Suppressor macrophage treated with lipopolysaccharide for 1 hour (primary cell): ENCODE results near the gene OPN4.
A peak's percentile ranks its signal among the peaks of the same experiment; 100 is the strongest.
"Not testable (repeated sequence)": the region's sequence is repeated elsewhere in the genome, so short reads cannot be mapped to it uniquely, and the experiment has no call there.

Experiments used
- DNase-seq, 3 donors: peaks; one replicate each; pipeline ENCODE4 v3.0.0-alpha.2; 2020 to 2022

Gene OPN4

GRCh38 chr10:86654411-86655172, at the start of gene OPN4:
Gene OPN4 (plus strand): TSS chr10:86654547. CDS start chr10:86654784, 237 bp downstream.
- no peak for DNase-seq

GRCh38 chr10:86607674-86608073, 46.7 kb upstream of the OPN4 start:
- no peak for DNase-seq

- no peak for DNase-seq
Observed at GRCh38 chr10:86609920-86610319, 44.4 kb upstream of the OPN4 start.

GRCh38 chr10:86611386-86611785, 43.0 kb upstream of the OPN4 start:
- DNase-seq = no peak

- no peak for DNase-seq
Observed at GRCh38 chr10:86613096-86613495, 41.3 kb upstream of the OPN4 start.

GRCh38 chr10:86613905-86614304, 40.4 kb upstream of the OPN4 start:
- DNase-seq = no peak

GRCh38 chr10:86614853-86615252, 39.5 kb upstream of the OPN4 start:
- DNase-seq = no peak

- not testable (repeated sequence) for DNase-seq
Observed at GRCh38 chr10:86617278-86617677, 37.1 kb upstream of the OPN4 start.

- DNase-seq = no peak
Observed at GRCh38 chr10:86628311-86628710, 26.0 kb upstream of the OPN4 start.

- DNase-seq = no peak
Observed at GRCh38 chr10:86630079-86630478, 24.3 kb upstream of the OPN4 start.

- DNase-seq = peak in 1 of 3 donors; percentile 21
Observed at GRCh38 chr10:86632009-86632800, 22.1 kb upstream of the OPN4 start.

GRCh38 chr10:86632951-86633350, 21.4 kb upstream of the OPN4 start:
- DNase-seq = no peak

- no peak for DNase-seq
Observed at GRCh38 chr10:86635402-86635801, 18.9 kb upstream of the OPN4 start.

- DNase-seq = no peak
Observed at GRCh38 chr10:86636311-86636710, 18.0 kb upstream of the OPN4 start.

GRCh38 chr10:86642021-86642420, 12.3 kb upstream of the OPN4 start:
- DNase-seq = no peak

- no peak for DNase-seq
Observed at GRCh38 chr10:86642499-86642898, 11.8 kb upstream of the OPN4 start.

- DNase-seq = peak in 2 of 3 donors; percentile 9 to 26
Observed at GRCh38 chr10:86644152-86644793, 10.1 kb upstream of the OPN4 start.

GRCh38 chr10:86644794-86645445, 9.4 kb upstream of the OPN4 start:
- DNase-seq = no peak

- not testable (repeated sequence) for DNase-seq
Observed at GRCh38 chr10:86645621-86646165, 8.7 kb upstream of the OPN4 start.

- no peak for DNase-seq
Observed at GRCh38 chr10:86646532-86646931, 7.8 kb upstream of the OPN4 start.

- no peak for DNase-seq
Observed at GRCh38 chr10:86646933-86647332, 7.4 kb upstream of the OPN4 start.

- no peak for DNase-seq
Observed at GRCh38 chr10:86647773-86648703, 6.3 kb upstream of the OPN4 start.
